GM23338 (cell line): ENCODE results near the gene KCNMA1. TPM values are rescaled to one million over a fixed set of nuclear protein-coding genes. Genes with fewer than 3 reads are reported as not detected.

Source experiments
- ATAC-seq: fragments of 200-7000 bp; cut with Tn5 transposase; 3 replicates; pipeline ENCODE4 v1.9.1; 2020
- DNase-seq: peaks from one replicate; pipeline ENCODE4 v3.0.0-alpha.2; 2015; ENCODE audit warnings: low spot score
- H2AFZ ChIP-seq: fragments of 200-600 bp; sonication (generic); 2 replicates; pipeline ENCODE4 v1.8.0; 2016; ENCODE audit warnings: antibody characterized with exemption, mild to moderate bottlenecking, moderate library complexity
- H3F3A ChIP-seq: fragments of 200-600 bp; sonication (generic); replicated peaks from 2 replicates; pipeline ENCODE4 v1.8.0; 2017; ENCODE audit warnings: antibody characterized with exemption, mixed run types, low read depth
- H3K27ac ChIP-seq: fragments of 200-600 bp; sonication (generic); 2 replicates; pipeline ENCODE4 v1.6.1; 2016; ENCODE audit warnings: low read depth
- H3K27me3 ChIP-seq: fragments of 200-600 bp; sonication (generic); 2 replicates; pipeline ENCODE4 v1.8.0; 2016; ENCODE audit warnings: mild to moderate bottlenecking, mixed run types, moderate library complexity; ENCODE audit not compliant: insufficient read depth
- H3K36me3 ChIP-seq: fragments of 200-600 bp; sonication (generic); 2 replicates; pipeline ENCODE4 v1.8.0; 2016; ENCODE audit warnings: mild to moderate bottlenecking; ENCODE audit not compliant: insufficient read depth
- H3K4me1 ChIP-seq: fragments of 200-600 bp; sonication (generic); 2 replicates; pipeline ENCODE4 v1.8.0; 2016; ENCODE audit warnings: mild to moderate bottlenecking, moderate library complexity; ENCODE audit not compliant: insufficient read depth
- H3K4me2 ChIP-seq: fragments of 200-600 bp; sonication (generic); 2 replicates; pipeline ENCODE4 v1.7.1; 2017; ENCODE audit warnings: mixed run types
- H3K4me3 ChIP-seq: fragments of 200-600 bp; sonication (generic); 2 replicates; pipeline ENCODE4 v1.6.1; 2016; ENCODE audit warnings: mixed run types
- H3K79me2 ChIP-seq: fragments of 200-600 bp; sonication (generic); replicated peaks from 2 replicates; pipeline ENCODE4 v1.8.0; 2017; ENCODE audit warnings: mild to moderate bottlenecking; ENCODE audit not compliant: insufficient read depth
- H3K9me2 ChIP-seq: fragments of 200-600 bp; sonication (generic); 2 replicates; pipeline ENCODE4 v1.8.0; 2017; ENCODE audit not compliant: insufficient read depth
- H4K20me1 ChIP-seq: fragments of 200-600 bp; sonication (generic); replicated peaks from 2 replicates; pipeline ENCODE4 v1.8.0; 2017; ENCODE audit warnings: mild to moderate bottlenecking; ENCODE audit not compliant: insufficient read depth
- H3K27ac Mint-ChIP-seq: 2 replicates; pipeline ENCODE4 v1.8.0; 2020; ENCODE audit warnings: inconsistent platforms, mild to moderate bottlenecking, moderate library complexity, mixed read lengths
- H3K27me3 Mint-ChIP-seq: 3 replicates; pipeline ENCODE4 v1.8.0; 2022; ENCODE audit warnings: low read depth, mild to moderate bottlenecking, moderate library complexity, mixed read lengths, inconsistent platforms; ENCODE audit not compliant: insufficient read depth, poor library complexity
- H3K36me3 Mint-ChIP-seq: 3 replicates; pipeline ENCODE4 v1.8.0; 2021; ENCODE audit warnings: low read depth, mild to moderate bottlenecking, inconsistent platforms, moderate library complexity, mixed read lengths
- H3K4me1 Mint-ChIP-seq: 3 replicates; pipeline ENCODE4 v1.8.0; 2020; ENCODE audit warnings: mild to moderate bottlenecking, inconsistent platforms, mixed read lengths
- H3K4me3 Mint-ChIP-seq: 3 replicates; pipeline ENCODE4 v1.8.0; 2021; ENCODE audit warnings: moderate library complexity, mild to moderate bottlenecking, inconsistent platforms, mixed read lengths
- H3K9me3 Mint-ChIP-seq: 3 replicates; pipeline ENCODE4 v1.8.0; 2020; ENCODE audit warnings: moderate library complexity, mild to moderate bottlenecking, inconsistent platforms, mixed read lengths
- CREB1 ChIP-seq: fragments of 250-450 bp; sonication (Bioruptor Pico); IDR thresholded peaks from 2 replicates; pipeline ENCODE4 v1.5.0; 2020; ENCODE audit warnings: low read depth, mild to moderate bottlenecking, moderate library complexity
- ETS1 ChIP-seq: IDR thresholded peaks from 2 replicates; pipeline ENCODE4 v1.6.1; 2016; ENCODE audit warnings: antibody characterized with exemption
- EZH2 ChIP-seq: fragments of 200-600 bp; sonication (generic); IDR thresholded peaks from one replicate; pipeline ENCODE4 v1.8.0; 2017; ENCODE audit warnings: antibody characterized with exemption, mild to moderate bottlenecking, low read depth; ENCODE audit not compliant: unreplicated experiment
- EZH2phosphoT487 ChIP-seq: fragments of 200-600 bp; sonication (generic); IDR thresholded peaks from one replicate; pipeline ENCODE4 v1.8.1; 2018; ENCODE audit warnings: antibody characterized with exemption; ENCODE audit not compliant: unreplicated experiment
- JUNB ChIP-seq: IDR thresholded peaks from one replicate; pipeline ENCODE4 v1.6.1; 2016; ENCODE audit warnings: antibody characterized with exemption; ENCODE audit not compliant: unreplicated experiment
- NANOG ChIP-seq: IDR thresholded peaks from 2 replicates; pipeline ENCODE4 v1.6.1; 2016; ENCODE audit warnings: antibody characterized with exemption, borderline replicate concordance
- POLR2AphosphoS5 ChIP-seq: IDR thresholded peaks from 2 replicates; pipeline ENCODE4 v1.6.1; 2016; ENCODE audit warnings: antibody characterized with exemption, low read depth
- REST ChIP-seq: IDR thresholded peaks from one replicate; pipeline ENCODE4 v1.6.1; 2018; ENCODE audit warnings: antibody characterized with exemption; ENCODE audit not compliant: unreplicated experiment
- STAT1 ChIP-seq: IDR thresholded peaks from one replicate; pipeline ENCODE4 v1.6.1; 2016; ENCODE audit warnings: antibody characterized with exemption; ENCODE audit not compliant: unreplicated experiment
- ZNF114 ChIP-seq: fragments of 250-450 bp; sonication (Bioruptor Pico); IDR thresholded peaks from 2 replicates; pipeline ENCODE4 v1.5.0; 2020; ENCODE audit warnings: mild to moderate bottlenecking, moderate library complexity
- ZNF331 ChIP-seq: fragments of 250-450 bp; sonication (Bioruptor Pico); IDR thresholded peaks from 2 replicates; pipeline ENCODE4 v1.5.0; 2020; ENCODE audit warnings: low read depth, mild to moderate bottlenecking, moderate library complexity
- ZNF462 ChIP-seq: fragments of 250-450 bp; sonication (Bioruptor Pico); IDR thresholded peaks from 2 replicates; pipeline ENCODE4 v1.5.0; 2020; ENCODE audit warnings: mild to moderate bottlenecking, moderate library complexity
- polyA plus RNA-seq: library from polyadenylated mRNA; unstranded; fragments of >200 nt; fragmentation: Nextera tagmentation; extraction: Ambion mirVana; gene quantifications from 2 replicates; pipeline ENCODE4 v1.2.1, GENCODE V29; 2016
- total RNA-seq: library from RNA; depleted of rRNA; stranded (reverse); fragments of >200 nt; shearing (Covaris generic); gene quantifications from 2 replicates; pipeline ENCODE4 v1.2.3, GENCODE V29; 2014
- TF ChIP-seq, protein P1 (sequence below), 2 experiments: fragments of 200-600 bp in 1 of 2; sonication (generic) in 1 of 2; conservative IDR thresholded peaks; 2 replicates each; pipeline versions ENCODE4 v1.5.1 to v1.6.1; 2016 to 2017; ENCODE audit warnings: antibody characterized with exemption in 2 of 2, low read depth in 2 of 2, mild to moderate bottlenecking in 2 of 2, moderate library complexity in 1 of 2

Gene KCNMA1
- total and polyA plus RNA-seq, 2 experiments from 2014 or later, result 8.2 to 9.0 TPM

DNA sequence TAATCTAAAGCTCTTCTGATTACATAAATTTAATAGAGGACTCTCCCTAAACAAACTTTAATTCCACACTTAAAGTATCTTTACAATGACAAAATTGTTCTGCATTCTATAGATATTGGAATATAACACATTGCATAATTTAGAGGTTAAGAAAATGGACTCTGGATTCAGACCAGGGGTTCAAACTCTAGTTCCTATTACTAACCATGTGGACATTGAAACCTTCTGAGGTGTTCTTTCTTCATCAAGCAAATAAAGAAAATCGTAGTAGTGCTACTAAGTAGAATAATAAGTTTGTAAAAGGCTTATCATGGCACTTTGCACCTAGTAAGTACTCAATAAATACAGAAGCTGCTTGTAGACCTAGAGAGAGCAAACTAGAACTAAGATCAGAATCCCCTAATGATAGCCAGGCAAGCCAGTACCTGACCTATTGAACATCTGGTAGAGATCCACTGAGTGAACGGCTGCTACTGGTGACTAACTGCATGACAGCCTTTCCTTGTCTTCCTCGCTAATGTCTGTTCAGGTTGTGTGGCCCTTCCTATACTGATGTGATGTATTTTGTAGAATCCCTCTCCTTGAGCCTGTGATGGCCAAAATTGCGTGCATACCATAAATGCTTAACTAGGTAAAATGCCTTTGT, 430.3 kb downstream of the KCNMA1 start:
- no peaks in the 10 kb centered on the region for H3K9me2 ChIP-seq
- no peaks in the 10 kb centered on the region for H3K27me3 ChIP-seq
- H3K27ac Mint-ChIP-seq, result no peak overlapping the region
- no peaks in the 10 kb centered on the region for H3F3A ChIP-seq
- no peak for TF ChIP-seq NANOG
- TF ChIP-seq ZNF114 (CRISPR knock-in tag), result no peak
- no peak for TF ChIP-seq EZH2phosphoT487
- TF ChIP-seq, protein P1, sequence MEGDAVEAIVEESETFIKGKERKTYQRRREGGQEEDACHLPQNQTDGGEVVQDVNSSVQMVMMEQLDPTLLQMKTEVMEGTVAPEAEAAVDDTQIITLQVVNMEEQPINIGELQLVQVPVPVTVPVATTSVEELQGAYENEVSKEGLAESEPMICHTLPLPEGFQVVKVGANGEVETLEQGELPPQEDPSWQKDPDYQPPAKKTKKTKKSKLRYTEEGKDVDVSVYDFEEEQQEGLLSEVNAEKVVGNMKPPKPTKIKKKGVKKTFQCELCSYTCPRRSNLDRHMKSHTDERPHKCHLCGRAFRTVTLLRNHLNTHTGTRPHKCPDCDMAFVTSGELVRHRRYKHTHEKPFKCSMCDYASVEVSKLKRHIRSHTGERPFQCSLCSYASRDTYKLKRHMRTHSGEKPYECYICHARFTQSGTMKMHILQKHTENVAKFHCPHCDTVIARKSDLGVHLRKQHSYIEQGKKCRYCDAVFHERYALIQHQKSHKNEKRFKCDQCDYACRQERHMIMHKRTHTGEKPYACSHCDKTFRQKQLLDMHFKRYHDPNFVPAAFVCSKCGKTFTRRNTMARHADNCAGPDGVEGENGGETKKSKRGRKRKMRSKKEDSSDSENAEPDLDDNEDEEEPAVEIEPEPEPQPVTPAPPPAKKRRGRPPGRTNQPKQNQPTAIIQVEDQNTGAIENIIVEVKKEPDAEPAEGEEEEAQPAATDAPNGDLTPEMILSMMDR (conservative IDR thresholded peaks at IDR 0.05; ENCODE audit: low read depth in 2 of 2), result no peak
- no peak for TF ChIP-seq ETS1
- no peak for TF ChIP-seq ZNF331 (CRISPR knock-in tag)
- TF ChIP-seq ZNF462 (CRISPR knock-in tag), result no peak
- TF ChIP-seq STAT1, result no peak
- TF ChIP-seq POLR2AphosphoS5, result no peak
- no peak for TF ChIP-seq CREB1 (CRISPR knock-in tag)
- TF ChIP-seq REST, result no peak
- no peak for TF ChIP-seq EZH2
- no peak for TF ChIP-seq JUNB
- no peaks in the 10 kb centered on the region for H3K27me3 Mint-ChIP-seq
- no peaks in the 10 kb centered on the region for H3K79me2 ChIP-seq
- H2AFZ ChIP-seq, result no peak overlapping the region
- no peaks in the 10 kb centered on the region for H3K36me3 ChIP-seq
- H3K9me3 Mint-ChIP-seq, result peaks cover 4% of the 10 kb centered on the region; the same call in 1 of the 3 replicates
- peaks cover 10% of the 10 kb centered on the region; the same call in 2 of the 3 replicates for H3K4me1 Mint-ChIP-seq
- ATAC-seq, result no peak
- H3K27ac ChIP-seq, result no peak overlapping the region
- no peak overlapping the region for H3K4me2 ChIP-seq
- H3K4me3 ChIP-seq, result no peak overlapping the region
- DNase-seq, result no peak
- H3K36me3 Mint-ChIP-seq, result no peaks in the 10 kb centered on the region
- H4K20me1 ChIP-seq, result no peaks in the 10 kb centered on the region
- peaks cover 8% of the 10 kb centered on the region; the same call in 1 of the 2 replicates for H3K4me1 ChIP-seq
- no peak overlapping the region for H3K4me3 Mint-ChIP-seq
